NCI-H128 (cell line): ENCODE data around the gene WHRN.

Experiments used
- DNase-seq: peaks from one replicate; lab custom pipeline; 2025; ENCODE audit not compliant: unreplicated experiment; lab: John Stamatoyannopoulos, UW

The WHRN gene

GRCh38 chr9:114473447-114473801 is 31.8 kb downstream of the WHRN start:
- no peak for DNase-seq

- no peak for DNase-seq
Observed at GRCh38 chr9:114472765-114473446, 32.4 kb downstream of the WHRN start.

- no peak for DNase-seq
Observed at GRCh38 chr9:114471157-114471556, 34.1 kb downstream of the WHRN start.

DNA sequence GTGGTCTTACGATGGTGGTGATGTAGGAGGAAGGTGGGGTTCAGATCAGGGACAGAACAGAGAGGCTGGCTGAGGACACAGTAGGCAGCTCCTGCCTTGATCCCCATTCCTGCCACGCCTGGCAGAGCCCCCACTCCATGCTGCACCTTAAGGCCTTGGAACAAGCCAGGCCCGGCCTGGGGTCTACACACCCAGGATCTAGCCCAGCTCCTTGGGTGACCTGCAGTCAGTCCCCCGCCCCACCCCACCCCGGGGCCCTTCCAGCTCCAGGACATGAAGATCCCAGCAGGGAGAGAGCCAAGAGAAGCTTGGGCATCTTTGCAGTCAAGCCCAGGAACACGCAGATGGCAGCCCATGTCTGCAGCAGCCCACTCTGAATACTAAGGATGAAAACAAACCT is 34.7 kb downstream of the WHRN start:
- no peak for DNase-seq

DNA sequence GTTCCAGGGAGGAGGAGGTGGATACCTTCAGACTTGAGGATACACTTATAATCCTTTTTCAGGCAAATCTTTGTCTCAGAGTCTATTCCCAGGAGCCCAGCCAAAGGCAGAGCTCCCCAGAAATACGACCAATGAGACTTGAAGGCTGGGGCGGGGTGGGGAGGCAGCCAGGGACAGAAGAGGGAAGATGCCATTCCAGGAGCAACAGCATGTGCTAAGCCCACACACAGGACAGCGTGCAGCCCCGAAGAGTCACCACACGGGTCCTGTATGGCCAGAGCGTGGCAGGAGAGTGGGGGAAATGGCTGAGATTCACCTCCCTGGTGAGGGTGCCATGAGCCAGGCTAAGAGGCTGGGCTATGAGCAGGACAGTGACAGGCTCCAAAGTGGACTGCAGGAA is 35.2 kb downstream of the WHRN start:
- no peak for DNase-seq

GRCh38 chr9:114469091-114469853 is 36.0 kb downstream of the WHRN start:
- no peak for DNase-seq

GRCh38 chr9:114467910-114468309 is 37.4 kb downstream of the WHRN start:
- no peak for DNase-seq

GRCh38 chr9:114467226-114467750 is 38.0 kb downstream of the WHRN start:
- no peak for DNase-seq

GRCh38 chr9:114465906-114466900 is 39.1 kb downstream of the WHRN start:
- peak; percentile 26 for DNase-seq

GRCh38 chr9:114465417-114465816 is 39.9 kb downstream of the WHRN start:
- no peak for DNase-seq

DNA sequence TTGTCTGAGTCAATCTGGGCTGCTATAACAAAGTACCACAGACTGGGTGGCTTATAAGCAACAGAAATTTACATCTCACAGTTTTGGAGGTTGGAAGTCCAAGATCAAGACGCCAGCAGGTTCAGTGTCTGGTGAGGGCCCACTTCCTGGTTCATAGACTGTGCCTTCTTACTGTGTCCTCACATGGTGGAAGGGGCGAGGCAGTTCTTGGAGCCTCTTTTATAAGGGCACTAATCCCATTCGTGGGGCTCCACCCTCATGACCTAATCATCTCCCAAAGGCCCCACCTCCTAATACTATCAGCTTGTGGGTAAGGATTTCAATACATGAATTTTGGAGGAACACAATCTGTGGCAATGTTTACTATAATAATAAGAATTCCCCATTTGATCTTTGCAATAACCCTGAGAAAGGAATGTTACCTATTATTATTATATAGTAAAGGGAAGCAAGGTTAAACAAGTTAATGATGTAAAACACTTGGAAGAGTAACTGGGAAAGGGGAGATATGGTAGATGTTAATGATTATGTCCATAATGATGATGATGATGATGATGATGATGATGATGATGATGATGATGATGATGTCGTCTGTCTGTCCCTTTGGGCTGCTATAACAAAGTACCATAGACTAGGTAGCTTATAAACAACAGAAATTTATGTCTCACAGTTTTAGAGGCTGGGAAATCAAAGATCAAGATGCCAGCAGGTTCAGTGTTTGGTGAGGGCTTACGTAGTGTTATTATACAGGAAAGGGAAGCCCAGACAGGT is 40.8 kb downstream of the WHRN start:
- DNase-seq = no peak

DNA sequence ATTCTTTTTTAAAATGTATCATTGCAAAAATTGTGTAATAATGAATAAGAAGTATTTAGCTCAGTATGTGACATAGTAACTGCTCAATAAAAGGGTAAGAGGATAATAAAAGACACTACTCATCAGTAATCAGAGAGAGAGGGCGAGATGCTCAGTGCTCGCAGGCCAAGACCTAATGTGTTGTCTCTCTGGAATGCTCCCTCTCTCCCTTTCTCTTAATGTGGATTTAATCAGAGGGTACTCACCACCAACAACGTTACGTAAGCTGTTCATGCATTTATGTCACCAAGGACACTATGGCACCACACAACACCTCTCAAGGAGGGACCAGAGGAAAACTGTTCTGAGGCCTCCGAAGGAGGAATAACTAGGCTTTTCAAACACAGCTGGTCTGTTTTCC is 42.5 kb downstream of the WHRN start:
- no peak for DNase-seq

- no peak for DNase-seq
Observed at GRCh38 chr9:114461468-114461867, 43.8 kb downstream of the WHRN start.

GRCh38 chr9:114460513-114461199 is 44.6 kb downstream of the WHRN start:
- peak; percentile 52 for DNase-seq

GRCh38 chr9:114459464-114459863 is 45.8 kb downstream of the WHRN start:
- no peak for DNase-seq

- DNase-seq = no peak
Observed at GRCh38 chr9:114456929-114457328, 48.3 kb downstream of the WHRN start.

GRCh38 chr9:114454652-114455051 is 50.6 kb downstream of the WHRN start:
- DNase-seq = no peak

DNA sequence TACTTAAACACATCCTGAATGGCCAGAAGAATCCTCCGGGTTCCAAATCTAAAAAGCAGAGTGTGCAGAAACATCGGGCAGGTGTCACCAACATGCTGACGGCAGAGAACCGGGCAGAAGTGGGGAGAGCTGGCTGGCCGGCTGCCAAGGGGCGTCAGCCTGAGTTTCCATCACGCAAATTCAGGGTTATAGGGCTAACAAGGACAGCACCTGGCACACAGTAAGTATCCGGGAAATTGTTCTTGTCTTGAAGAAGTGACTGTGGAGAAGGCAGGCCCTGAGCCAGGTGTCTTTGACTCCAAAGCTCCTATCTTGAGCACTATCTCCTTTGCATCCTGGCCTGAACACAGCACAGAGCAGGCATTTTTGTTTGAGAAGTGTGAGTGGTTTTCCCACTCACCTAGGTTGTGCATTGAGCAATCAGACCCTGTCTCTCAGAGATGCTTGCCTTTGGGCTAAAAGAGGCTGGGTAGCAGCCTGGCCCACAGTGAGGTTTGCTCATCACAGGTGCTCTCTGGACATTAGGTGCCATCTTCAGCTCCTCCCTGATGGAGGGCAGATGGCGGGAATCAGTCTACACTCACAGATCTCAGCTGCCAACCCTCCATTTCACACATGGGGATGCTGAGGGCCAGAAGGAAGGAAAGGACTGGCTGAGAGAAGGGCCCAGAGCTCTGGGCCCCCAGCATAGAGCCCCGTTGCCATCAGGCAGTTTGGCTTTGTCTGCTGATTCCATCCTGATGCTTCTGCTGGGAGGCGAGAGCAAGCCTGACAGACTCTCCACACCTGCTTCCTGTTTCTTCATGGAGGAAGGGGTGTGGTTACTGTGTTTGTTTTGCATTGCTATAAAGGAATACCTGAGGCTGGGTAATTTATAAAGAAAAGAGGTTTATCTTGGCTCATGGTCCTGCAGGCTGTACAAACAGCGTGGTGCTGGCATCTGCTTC is 52.8 kb downstream of the WHRN start:
- DNase-seq = peak; percentile 46

DNA sequence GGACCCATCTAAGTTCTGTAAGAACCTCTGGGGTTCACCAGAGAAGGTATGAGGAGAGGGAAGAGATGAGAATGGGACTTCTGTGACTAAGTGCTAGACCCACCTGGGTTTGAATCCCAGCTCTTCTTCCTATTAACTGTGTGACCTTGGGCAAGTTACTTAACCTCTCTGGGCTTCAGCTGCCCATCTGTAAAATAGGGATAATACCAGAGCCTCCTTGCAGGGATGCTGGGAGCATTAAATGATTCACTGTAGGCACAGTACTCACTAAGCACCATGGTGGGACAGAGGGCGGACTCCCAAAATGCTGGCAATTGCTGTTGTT is 53.6 kb downstream of the WHRN start:
- no peak for DNase-seq
